Type B pancreatic cell (in vitro differentiated cells): ENCODE results near the gene KLHL29. TPM values are rescaled to one million over a fixed set of nuclear protein-coding genes. Genes with fewer than 3 reads are reported as not detected.

Experiments used
- DNase-seq: peaks from one replicate; pipeline ENCODE4 v3.0.0; 2021; ENCODE audit warnings: mixed read lengths; ENCODE audit not compliant: unreplicated experiment; ENCODE audit errors: extremely low spot score
- H3K27ac Mint-ChIP-seq: 2 replicates; pipeline ENCODE4 v1.8.0; 2021; ENCODE audit warnings: mild to moderate bottlenecking, mixed read lengths
- H3K27me3 Mint-ChIP-seq: 2 replicates; pipeline ENCODE4 v1.8.0; 2021; ENCODE audit warnings: mixed read lengths
- H3K36me3 Mint-ChIP-seq: 2 replicates; pipeline ENCODE4 v1.8.0; 2021; ENCODE audit warnings: mixed read lengths
- H3K4me1 Mint-ChIP-seq: one replicate; pipeline ENCODE4 v1.8.0; 2021; ENCODE audit warnings: mixed read lengths; ENCODE audit not compliant: unreplicated experiment
- H3K4me3 Mint-ChIP-seq: 2 replicates; pipeline ENCODE4 v1.8.0; 2021; ENCODE audit warnings: mild to moderate bottlenecking, mixed read lengths
- H3K9me3 Mint-ChIP-seq: 2 replicates; pipeline ENCODE4 v1.8.0; 2021; ENCODE audit warnings: mixed read lengths
- total RNA-seq: library from RNA; stranded (reverse); gene quantifications from 2 replicates; pipeline ENCODE4 v1.2.1, GENCODE V29; 2021; ENCODE audit warnings: low replicate concordance
- TF ChIP-seq, protein P1 (sequence below): fragments of 200-600 bp; sonication (generic); conservative IDR thresholded peaks from 2 replicates; pipeline ENCODE4 v1.5.0; 2021; ENCODE audit warnings: antibody characterized with exemption, mild to moderate bottlenecking

KLHL29 gene
- total RNA-seq, 1 donor from 2014 or later = 24.1 TPM

DNA sequence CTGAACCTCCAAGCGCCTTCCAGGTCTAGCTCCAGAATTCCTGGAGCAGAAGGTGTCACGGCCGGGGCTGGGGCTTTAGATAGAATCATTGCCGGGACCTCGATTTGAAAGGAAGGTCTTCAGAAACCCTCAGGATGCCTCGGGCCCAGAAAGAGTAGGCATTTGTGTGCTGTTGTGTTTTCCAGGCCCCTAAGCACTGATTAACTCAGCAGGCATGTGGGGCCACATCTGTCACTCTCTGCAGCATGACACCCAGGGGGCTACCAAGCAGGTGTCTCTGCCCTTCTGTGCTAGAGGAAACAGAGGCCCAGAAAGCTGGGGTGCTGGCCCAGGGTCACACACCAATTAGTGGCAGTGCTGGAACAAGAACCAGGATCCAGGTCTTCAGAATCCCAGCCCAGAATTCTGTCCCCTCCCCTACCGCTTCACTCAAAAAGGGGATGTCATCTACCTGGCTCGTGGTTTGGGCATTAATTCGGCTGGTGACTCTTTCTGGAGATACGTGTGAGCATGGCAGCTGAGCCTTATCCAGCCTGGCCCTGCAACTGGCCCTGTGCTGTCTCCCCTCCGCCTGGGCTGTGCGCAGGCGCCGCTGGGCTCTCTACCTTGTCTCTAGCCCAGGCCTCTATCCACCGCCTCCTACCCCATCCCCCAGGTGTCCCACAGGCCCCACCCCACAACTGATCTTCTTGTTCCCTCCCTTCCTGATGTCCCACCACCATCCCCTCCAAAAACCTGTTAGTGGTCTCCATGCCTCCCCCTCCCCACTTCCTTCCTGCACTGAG, 296.6 kb downstream of the KLHL29 start:
- H3K27ac Mint-ChIP-seq = no peak overlapping the region

DNA sequence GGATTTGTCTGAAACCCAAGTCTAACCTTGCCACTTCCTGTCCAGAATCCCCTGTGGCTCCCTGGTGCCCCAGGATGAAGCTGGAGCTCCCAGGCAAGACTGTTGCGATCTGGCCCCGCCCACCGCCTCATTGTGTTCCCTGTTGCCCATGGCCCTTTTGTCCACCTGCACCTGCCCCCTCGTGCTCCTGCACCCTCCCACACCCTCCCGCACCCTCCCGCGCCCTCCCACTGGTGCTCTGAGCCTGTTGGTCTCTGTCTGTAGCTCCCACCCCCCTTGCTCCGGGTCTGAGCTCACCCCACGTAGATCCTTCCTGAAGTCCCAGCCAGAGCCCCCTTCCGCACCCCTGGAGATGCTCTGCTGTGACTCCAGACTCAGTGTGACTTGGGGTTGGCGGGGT, 297.5 kb downstream of the KLHL29 start:
- Mint-ChIP-seq H3K4me3 (no peak overlapping the region), H3K9me3 (no peaks in the 10 kb centered on the region), H3K36me3 (peaks cover 6% of the 10 kb centered on the region), H3K27me3 (no peaks in the 10 kb centered on the region), H3K4me1 (no peaks in the 10 kb centered on the region), H3K27ac (no peak overlapping the region)
- DNase-seq = no peak
- TF ChIP-seq, protein P1, sequence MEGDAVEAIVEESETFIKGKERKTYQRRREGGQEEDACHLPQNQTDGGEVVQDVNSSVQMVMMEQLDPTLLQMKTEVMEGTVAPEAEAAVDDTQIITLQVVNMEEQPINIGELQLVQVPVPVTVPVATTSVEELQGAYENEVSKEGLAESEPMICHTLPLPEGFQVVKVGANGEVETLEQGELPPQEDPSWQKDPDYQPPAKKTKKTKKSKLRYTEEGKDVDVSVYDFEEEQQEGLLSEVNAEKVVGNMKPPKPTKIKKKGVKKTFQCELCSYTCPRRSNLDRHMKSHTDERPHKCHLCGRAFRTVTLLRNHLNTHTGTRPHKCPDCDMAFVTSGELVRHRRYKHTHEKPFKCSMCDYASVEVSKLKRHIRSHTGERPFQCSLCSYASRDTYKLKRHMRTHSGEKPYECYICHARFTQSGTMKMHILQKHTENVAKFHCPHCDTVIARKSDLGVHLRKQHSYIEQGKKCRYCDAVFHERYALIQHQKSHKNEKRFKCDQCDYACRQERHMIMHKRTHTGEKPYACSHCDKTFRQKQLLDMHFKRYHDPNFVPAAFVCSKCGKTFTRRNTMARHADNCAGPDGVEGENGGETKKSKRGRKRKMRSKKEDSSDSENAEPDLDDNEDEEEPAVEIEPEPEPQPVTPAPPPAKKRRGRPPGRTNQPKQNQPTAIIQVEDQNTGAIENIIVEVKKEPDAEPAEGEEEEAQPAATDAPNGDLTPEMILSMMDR = no peak

More for the DNA sequence above, 296.6 kb downstream of the KLHL29 start:
- H3K4me3 Mint-ChIP-seq = no peak overlapping the region
- H3K4me1 Mint-ChIP-seq = no peaks in the 10 kb centered on the region
- DNase-seq = no peak
- peaks cover 6% of the 10 kb centered on the region for H3K36me3 Mint-ChIP-seq
- H3K27me3 Mint-ChIP-seq = no peaks in the 10 kb centered on the region
- no peaks in the 10 kb centered on the region for H3K9me3 Mint-ChIP-seq
- TF ChIP-seq, protein P1 = no peak

DNA sequence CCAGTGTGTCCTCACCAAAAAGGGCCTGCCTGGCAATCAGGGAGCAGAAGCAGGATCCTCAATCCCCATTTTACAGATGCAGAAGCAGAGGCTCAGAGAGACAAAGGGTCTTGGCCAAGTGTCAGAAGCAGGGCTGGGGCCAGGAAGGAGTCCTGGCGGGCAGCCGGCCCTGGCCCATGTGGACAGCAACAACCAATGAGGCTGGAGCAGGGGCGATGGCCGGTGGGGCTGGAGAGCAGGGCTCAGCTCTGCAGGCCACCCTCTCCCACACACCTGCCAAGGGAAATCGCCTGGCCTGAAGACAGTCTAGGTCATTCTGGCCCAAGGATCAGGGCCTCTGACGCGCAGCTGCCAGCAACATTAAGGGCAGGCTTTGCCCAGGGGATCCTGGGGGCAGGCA, 298.0 kb downstream of the KLHL29 start:
- DNase-seq = no peak
- Mint-ChIP-seq H3K4me1 (no peaks in the 10 kb centered on the region), H3K27me3 (no peaks in the 10 kb centered on the region)

DNA sequence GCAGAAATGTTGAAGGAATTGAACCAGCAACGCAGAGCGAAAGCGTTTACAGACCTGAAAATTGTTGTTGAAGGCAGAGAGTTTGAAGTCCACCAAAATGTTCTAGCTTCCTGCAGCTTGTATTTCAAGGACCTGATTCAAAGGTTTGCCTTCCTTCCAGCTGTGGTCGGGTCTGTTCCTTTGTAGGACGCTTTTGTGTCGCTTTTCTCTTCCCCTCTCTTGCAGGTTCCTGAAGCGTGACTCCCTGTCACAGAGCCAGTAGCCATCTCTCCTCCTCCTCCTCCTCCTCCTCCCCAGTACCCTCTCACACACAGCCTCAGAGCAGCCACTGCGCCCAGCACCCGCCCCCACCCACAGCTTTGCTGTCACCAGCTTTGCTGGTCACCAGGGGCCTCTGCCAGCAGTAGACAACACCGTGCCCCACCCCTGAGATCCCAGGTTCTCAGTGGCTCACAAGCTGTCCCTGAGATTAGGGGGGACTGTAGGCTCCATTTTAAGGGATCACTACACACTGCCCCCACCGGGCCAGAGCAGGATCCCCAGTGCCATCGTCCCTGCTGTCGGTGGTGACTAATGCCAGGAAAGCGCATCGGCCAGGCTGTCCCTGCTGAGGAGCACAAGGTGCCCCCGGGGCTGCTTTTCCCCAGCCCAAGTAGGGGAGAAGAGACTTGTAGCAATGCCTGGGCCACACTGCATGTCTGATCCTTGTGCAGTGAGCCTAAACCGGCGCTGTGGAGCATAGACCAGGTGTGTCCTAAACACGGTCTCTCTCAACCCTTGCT, 299.6 kb downstream of the KLHL29 start:
- no peak overlapping the region for H3K4me3 Mint-ChIP-seq
- no peak for DNase-seq
- no peak overlapping the region for H3K27ac Mint-ChIP-seq
- H3K9me3 Mint-ChIP-seq = no peaks in the 10 kb centered on the region
- H3K4me1 Mint-ChIP-seq = no peaks in the 10 kb centered on the region
- TF ChIP-seq, protein P1 = no peak
- no peaks in the 10 kb centered on the region for H3K27me3 Mint-ChIP-seq
- H3K36me3 Mint-ChIP-seq = no peaks in the 10 kb centered on the region

More for the DNA sequence above, 298.0 kb downstream of the KLHL29 start:
- Mint-ChIP-seq H3K36me3 (peaks cover 2% of the 10 kb centered on the region), H3K4me3 (no peak overlapping the region), H3K27ac (no peak overlapping the region), H3K9me3 (no peaks in the 10 kb centered on the region)
- TF ChIP-seq, protein P1 = no peak

DNA sequence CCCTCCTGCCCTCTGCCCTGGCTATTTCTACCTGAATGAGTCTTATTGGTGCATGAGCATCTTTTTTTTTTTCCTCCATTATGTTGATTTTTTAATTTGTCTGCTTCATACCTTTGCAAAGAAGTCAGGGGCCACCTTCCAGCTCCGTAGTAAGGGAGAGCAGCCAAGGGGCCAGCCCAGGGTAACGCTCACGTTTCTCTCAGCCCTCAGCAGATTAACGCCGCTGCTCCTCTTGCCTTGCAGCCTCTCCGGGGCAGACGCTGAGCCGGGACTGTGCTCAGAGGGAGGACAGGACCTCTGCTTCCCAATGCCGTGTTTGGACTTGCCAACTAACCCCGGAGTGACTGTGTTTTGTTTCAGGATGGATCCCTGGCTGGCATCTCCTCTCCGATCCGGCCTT, 300.2 kb downstream of the KLHL29 start:
- no peaks in the 10 kb centered on the region for H3K4me1 Mint-ChIP-seq
- H3K27ac Mint-ChIP-seq = no peak overlapping the region
- TF ChIP-seq, protein P1 = no peak
- no peaks in the 10 kb centered on the region for H3K9me3 Mint-ChIP-seq
- no peaks in the 10 kb centered on the region for H3K27me3 Mint-ChIP-seq
- no peak overlapping the region for H3K4me3 Mint-ChIP-seq
- no peaks in the 10 kb centered on the region for H3K36me3 Mint-ChIP-seq
- DNase-seq = no peak
